GM12891 (cell line): ENCODE measurements around the gene EYS.

ENCODE experiments used
- POLR2A ChIP-seq: IDR thresholded peaks from 2 replicates; pipeline ENCODE4 v1.6.1; 2011; ENCODE audit warnings: low read depth, low read length, control low read depth
- POLR2AphosphoS5 ChIP-seq: IDR thresholded peaks from 2 replicates; pipeline ENCODE4 v1.6.1; 2011; ENCODE audit warnings: low read depth, low read length, control low read depth
- POU2F2 ChIP-seq: IDR thresholded peaks from 2 replicates; pipeline ENCODE4 v1.6.1; 2011; ENCODE audit warnings: low read depth, mild to moderate bottlenecking, control low read depth, low read length, moderate library complexity
- SPI1 ChIP-seq: IDR thresholded peaks from 2 replicates; pipeline ENCODE4 v1.6.1; 2011; ENCODE audit warnings: low read depth, low read length, control low read depth
- TAF1 ChIP-seq: IDR thresholded peaks from 2 replicates; pipeline ENCODE4 v1.6.1; 2011; ENCODE audit warnings: low read depth, low read length, control low read depth

- TF ChIP-seq POLR2A: no peak
- no peak for TF ChIP-seq POLR2AphosphoS5
- TF ChIP-seq TAF1: no peak
- no peak for TF ChIP-seq POU2F2
- TF ChIP-seq SPI1: no peak
Observed at GRCh38 chr6:64691064-64691463, 1016.0 kb downstream of the EYS start.
